K562 (cell line): Measurements from ENCODE around the gene DNASE1L1. TPM values are rescaled to one million over a fixed set of nuclear protein-coding genes. Genes with fewer than 3 reads are reported as not detected.

Experiments used
- ATAC-seq: fragments of 200-7000 bp; cut with Tn5 transposase; 3 replicates; pipeline ENCODE4 v1.9.1; 2020; ENCODE audit warnings: moderate library complexity
- BruUV-seq: library from RNA; stranded (reverse); fragments of 400-500 nt; replicated peaks from 2 replicates; lab custom pipeline; 2021; lab: Mats Ljungman, UMichigan
- CTCF ChIA-PET: fragments of 300-600 bp; formaldehyde crosslinking; extraction: SDS; loops from one replicate; lab custom pipeline; 2021; ENCODE audit warnings: low intra/inter-chr PET ratio; lab: Yijun Ruan, JAX
- POLR2A ChIA-PET: fragments of 300-600, 350-650 bp; sonication (Branson Sonifier 250); formaldehyde crosslinking; extraction: SDS; loops from one replicate; lab custom pipeline; 2021; ENCODE audit warnings: antibody characterized with exemption, inconsistent platforms; lab: Yijun Ruan, JAX
- DNase-seq, 4 experiments: peaks; one replicate each; pipeline versions ENCODE4 v3.0.0 to v3.0.0-alpha.2; 2011 to 2018; ENCODE audit warnings: low spot score in 3 of 4, mixed read lengths in 3 of 4; ENCODE audit errors: extremely low read depth in 1 of 4
- FAIRE-seq: peaks from 2 replicates; lab custom pipeline; 2011; peaks lifted over from hg19 to GRCh38; lab: Jason Lieb, UNC
- H2AFZ ChIP-seq: 2 replicates; pipeline ENCODE4 v1.6.0; 2011; ENCODE audit warnings: low read depth, low read length, control low read depth, inconsistent platforms
- H3K27ac ChIP-seq: fragments of 200-600 bp; 3 replicates; pipeline ENCODE4 v1.8.0; 2011; ENCODE audit warnings: low read depth, mild to moderate bottlenecking, control low read depth, inconsistent platforms, low read length, moderate library complexity, mixed read lengths; ENCODE audit errors: extremely low read depth
- H3K27me3 ChIP-seq, 2 experiments: fragments of 300-600 bp in 1 of 2; 2 replicates in 1 of 2; 3 replicates in 1 of 2; pipeline versions ENCODE4 v1.6.0 to v1.8.0; 2011; ENCODE audit warnings: inconsistent platforms in 2 of 2, low read length in 2 of 2, mild to moderate bottlenecking in 1 of 2, mixed read lengths in 1 of 2, moderate library complexity in 1 of 2; ENCODE audit not compliant: control insufficient read depth in 2 of 2, insufficient read depth in 2 of 2
- H3K36me3 ChIP-seq: fragments of 300-600 bp; 3 replicates; pipeline ENCODE4 v1.8.0; 2011; ENCODE audit warnings: mild to moderate bottlenecking, low read length, inconsistent platforms; ENCODE audit not compliant: control insufficient read depth, insufficient read depth
- H3K4me1 ChIP-seq, 2 experiments: fragments of 200-600 bp in 1 of 2; replicated peaks in 1 of 2; 2 replicates in 1 of 2; 3 replicates in 1 of 2; pipeline versions ENCODE4 v1.5.1 to v1.8.0; 2011; ENCODE audit warnings: inconsistent platforms in 2 of 2, low read length in 2 of 2, mild to moderate bottlenecking in 1 of 2, mixed read lengths in 1 of 2, moderate library complexity in 1 of 2; ENCODE audit not compliant: control insufficient read depth in 2 of 2, insufficient read depth in 2 of 2
- H3K4me2 ChIP-seq: 2 replicates; pipeline ENCODE4 v1.6.1; 2011; ENCODE audit warnings: low read length, control low read depth, inconsistent platforms, mixed read lengths; ENCODE audit not compliant: insufficient read depth
- H3K4me3 ChIP-seq: fragments of 200-600 bp; sonication (generic), shearing (Covaris generic); 2 replicates; pipeline ENCODE4 v1.5.1; 2016; ENCODE audit warnings: control low read depth, inconsistent platforms
- H3K79me2 ChIP-seq: fragments of 200-600 bp; 3 replicates; pipeline ENCODE4 v1.8.0; 2011; ENCODE audit warnings: low read length, inconsistent platforms; ENCODE audit not compliant: control insufficient read depth, insufficient read depth
- H3K9ac ChIP-seq, 2 experiments: 2 replicates each; pipeline versions ENCODE4 v1.6.0 to v1.6.1; 2011; ENCODE audit warnings: low read depth in 2 of 2, low read length in 2 of 2, control low read depth in 1 of 2, inconsistent platforms in 1 of 2, mild to moderate bottlenecking in 1 of 2, mixed read lengths in 1 of 2; ENCODE audit not compliant: insufficient read depth in 1 of 2
- H3K9me1 ChIP-seq: one replicate; pipeline ENCODE4 v1.6.0; 2011; ENCODE audit warnings: inconsistent platforms, mild to moderate bottlenecking, low read length, moderate library complexity; ENCODE audit not compliant: control insufficient read depth, insufficient read depth
- H3K9me3 ChIP-seq: replicated peaks from 2 replicates; pipeline ENCODE4 v1.5.1; 2011; ENCODE audit warnings: low read depth, low read length, inconsistent platforms; ENCODE audit not compliant: control insufficient read depth, insufficient read depth
- H4K20me1 ChIP-seq: replicated peaks from 2 replicates; pipeline ENCODE4 v1.6.1; 2011; ENCODE audit warnings: low read length, inconsistent platforms, mixed read lengths; ENCODE audit not compliant: control insufficient read depth, insufficient read depth
- ARID3A ChIP-seq: IDR thresholded peaks from 2 replicates; pipeline ENCODE4 v1.6.1; 2012; ENCODE audit warnings: low read depth, low read length, improper control_type of control experiment, borderline replicate concordance
- HDGF ChIP-seq: fragments of 450-650 bp; IDR thresholded peaks from 2 replicates; pipeline ENCODE4 v1.6.1; 2016
- KDM2B ChIP-seq: fragments of 250-450 bp; sonication (Bioruptor Pico); IDR thresholded peaks from 2 replicates; pipeline ENCODE4 v1.8.0; 2021; ENCODE audit warnings: mild to moderate bottlenecking, moderate library complexity
- RBFOX2 ChIP-seq: fragments of 200-400 bp; formaldehyde crosslinking; IDR thresholded peaks from 2 replicates; pipeline ENCODE4 v1.6.1; 2017; ENCODE audit warnings: low read depth, mild to moderate bottlenecking, low read length, moderate library complexity
- TGIF2 ChIP-seq: sonication (generic); formaldehyde crosslinking; IDR thresholded peaks from 2 replicates; pipeline ENCODE4 v1.8.1; 2022; ENCODE audit warnings: mild to moderate bottlenecking, missing genetic modification reagents, moderate library complexity
- ZFX ChIP-seq: sonication (generic); formaldehyde crosslinking; IDR thresholded peaks from 2 replicates; pipeline ENCODE4 v1.8.0; 2022; ENCODE audit warnings: mild to moderate bottlenecking, missing genetic modification reagents, moderate library complexity
- ZNF431 ChIP-seq: sonication (generic); formaldehyde crosslinking; IDR thresholded peaks from 2 replicates; pipeline ENCODE4 v1.8.0; 2022; ENCODE audit warnings: mild to moderate bottlenecking, missing genetic modification reagents
- ZNF518B ChIP-seq: fragments of 250-450 bp; sonication (Bioruptor Pico); IDR thresholded peaks from 2 replicates; pipeline ENCODE4 v1.5.0; 2021; ENCODE audit warnings: mild to moderate bottlenecking, moderate library complexity
- WGBS: fragments of 100-300 bp; shearing (Covaris generic); methylation state at CpG from one replicate; pipeline ENCODE4 v1.1.6; 2016; ENCODE audit warnings: low coverage, mixed read lengths; ENCODE audit not compliant: insufficient coverage; ENCODE audit errors: missing lambda C conversion rate; 5-methylcytosine and 5-hydroxymethylcytosine counted together
- in situ Hi-C: fragments of 300-500 bp; cut with MboI; formaldehyde crosslinking; loops from 4 replicates; pipeline ENCODE4 v1.15.0; 2018; ENCODE audit warnings: inconsistent platforms, mixed read lengths
- intact Hi-C: fragments of 100-400 bp; cut with micrococcal nuclease; formaldehyde crosslinking; loops from 2 replicates; pipeline ENCODE4 v1.14.2; 2022
- polyA plus RNA-seq, 8 experiments: library from polyadenylated mRNA; depleted of rRNA in 4 of 8; stranded (reverse) in 5 of 8; unstranded in 3 of 8; fragments of >200 nt; fragmentation: Nextera tagmentation in 2 of 8; fragmentation: Illumina TruSeq in 1 of 8; extraction: Ambion mirVana in 2 of 8; extraction: Trizol in 1 of 8; gene quantifications; 2 replicates each; pipeline versions ENCODE4 v1.2.1 to v1.2.3, GENCODE V29; 2011 to 2014; ENCODE audit warnings: inconsistent platforms in 1 of 8, missing spikeins in 1 of 8
- total RNA-seq, 7 experiments: library from RNA; depleted of rRNA in 6 of 7; stranded (reverse); fragments of >200 nt in 6 of 7; fragmentation: Illumina TruSeq in 2 of 7; extraction: Trizol in 2 of 7; gene quantifications; 2 replicates each; pipeline versions ENCODE4 v1.2.1 to v1.2.3, GENCODE V29; 2011 to 2021; ENCODE audit warnings: low replicate concordance in 1 of 7

The DNASE1L1 gene
- total and polyA plus RNA-seq, 9 of the 15 experiments (the other 6 are each of a cell fraction or from before 2014, with no cell fraction given): 0.73 to 12.6 (median 7.9) TPM

GRCh38 chrX:154436374-154436982 is 27.4 kb upstream of the DNASE1L1 start (continued):
- TF ChIP-seq KDM2B (CRISPR knock-in tag) (no peak), ZNF518B (CRISPR knock-in tag) (no peak), ZFX (peak; percentile 53; the same call in 1 of the 2 replicates), HDGF (no peak)

- no peak for ATAC-seq
- TF ChIP-seq ARID3A (no peak), RBFOX2 (peak; percentile 33; the same call in 1 of the 2 replicates), ZNF431 (CRISPR knock-in tag) (no peak), TGIF2 (no peak)
- TF ChIP-seq, all 486 proteins: peak for 1
- FAIRE-seq: no peak
These were observed 26.2 kb upstream of the DNASE1L1 start for GRCh38 chrX:154435171-154435733.

More at GRCh38 chrX:154435171-154435733, 26.2 kb upstream of the DNASE1L1 start:
- H2AFZ ChIP-seq: no peak overlapping the region
- H3K9me1 ChIP-seq: peaks cover 3% of the 10 kb centered on the region
- no peak overlapping the region; a peak in 1 of 4 replicates for H3K9ac ChIP-seq
- CTCF ChIA-PET: no interaction called here
- H3K4me1 ChIP-seq: peaks cover 16 to 55% of the 10 kb centered on the region in 2 experiments; a peak in 4 of 5 replicates
- H3K4me2 ChIP-seq: no peak overlapping the region
- no peaks in the 10 kb centered on the region for H3K9me3 ChIP-seq
- H3K36me3 ChIP-seq: peaks cover 73% of the 10 kb centered on the region; the same call in 2 of the 3 replicates
- H4K20me1 ChIP-seq: peaks cover 5% of the 10 kb centered on the region; the same call in 1 of the 2 replicates
- intact Hi-C loops (no loop called here), in situ Hi-C loops (no loop called here)
- DNase-seq: no peak
- H3K79me2 ChIP-seq: peaks cover 33% of the 10 kb centered on the region
- 94% methylated on average over 12 of the region's 19 CpGs for WGBS
- no peaks in the 10 kb centered on the region for H3K27me3 ChIP-seq
- no peak overlapping the region for H3K27ac ChIP-seq
- POLR2A ChIA-PET: interaction anchor here (0.5 to 0.6 kb wide), 2 partner anchors 49 to 1243 kb away, joined by 3 to 5 read pairs; no protein-coding TSS in a partner anchor
- no peak overlapping the region for H3K4me3 ChIP-seq
- no TSS peak for BruUV-seq
